ENCODE results near the gene C16orf74. TPM values are rescaled to one million over a fixed set of nuclear protein-coding genes. Genes with fewer than 3 reads are reported as not detected.

Gene C16orf74
- total RNA-seq, 1 experiment from 2014 or later, result 25.9 TPM

GRCh38 chr16:85687651-85688471 lies 63.0 kb downstream of the C16orf74 start:
- DNase-seq (ENCODE audit: low read depth), result no peak
- in situ Hi-C loops (cut with HindIII; ENCODE audit: low pct_unique_long_range_greater_than_20kb, low sequenced_read_pairs), result no loop called here

DNA sequence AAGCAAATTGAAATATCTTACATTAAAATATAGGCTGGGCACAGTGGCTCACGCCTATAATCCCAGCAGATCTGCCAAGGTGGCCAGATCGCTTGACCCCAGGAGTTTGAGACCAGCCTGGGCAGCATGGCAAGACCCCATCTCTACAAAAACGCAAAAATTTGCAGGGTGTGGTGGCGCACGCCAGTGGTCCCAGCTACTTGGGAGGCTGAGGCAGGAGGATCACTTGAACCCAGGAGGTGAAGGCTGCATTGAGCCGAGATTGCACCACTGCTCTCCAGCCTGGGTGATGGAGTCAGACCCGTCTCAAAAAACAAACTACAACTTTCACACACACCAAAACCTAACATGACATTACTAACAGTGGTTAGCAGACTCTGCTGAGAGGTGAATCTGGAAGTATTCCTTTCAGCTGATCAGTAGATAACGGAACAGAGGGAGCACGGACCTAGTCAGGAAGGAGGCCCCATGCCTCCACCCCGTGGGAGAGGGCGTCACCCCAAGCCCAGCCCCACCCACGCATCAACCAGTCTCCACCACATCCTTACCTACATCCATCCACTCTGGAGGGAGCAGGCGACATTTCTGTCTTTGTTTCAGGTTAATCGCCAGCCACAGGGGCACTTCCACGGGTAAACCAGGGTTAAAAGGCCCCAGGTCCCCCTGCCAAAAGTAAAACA lies 63.8 kb downstream of the C16orf74 start:
- in situ Hi-C loops (cut with HindIII; ENCODE audit: low pct_unique_long_range_greater_than_20kb, low sequenced_read_pairs), result no loop called here
- DNase-seq (ENCODE audit: low read depth), result no peak

DNA sequence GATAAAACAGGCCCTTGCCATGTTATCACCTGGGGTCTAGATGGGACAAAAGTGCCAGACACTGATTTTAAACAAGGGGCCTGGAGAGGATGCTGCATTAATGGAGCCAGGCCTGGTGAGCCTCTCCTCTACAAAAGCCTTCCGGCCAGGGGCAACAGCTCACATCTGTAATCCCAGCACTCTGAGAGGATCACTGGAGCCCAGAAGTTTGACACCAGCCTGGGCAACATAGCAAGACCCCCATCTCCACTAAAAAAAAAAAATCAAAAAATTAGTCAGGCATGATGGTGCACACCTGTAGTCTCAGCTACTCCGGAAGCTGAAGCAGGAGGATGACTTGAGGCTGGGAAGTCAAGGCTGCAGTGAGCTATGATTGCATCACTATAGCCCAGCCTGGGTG lies 65.6 kb downstream of the C16orf74 start:
- DNase-seq (ENCODE audit: low read depth), result no peak
- in situ Hi-C loops (cut with HindIII; ENCODE audit: low pct_unique_long_range_greater_than_20kb, low sequenced_read_pairs), result no loop called here

- DNase-seq (ENCODE audit: low read depth), result no peak
- in situ Hi-C loops (cut with HindIII; ENCODE audit: low pct_unique_long_range_greater_than_20kb, low sequenced_read_pairs), result no loop called here
These were observed 67.5 kb downstream of the C16orf74 start for GRCh38 chr16:85683363-85683762.

DNA sequence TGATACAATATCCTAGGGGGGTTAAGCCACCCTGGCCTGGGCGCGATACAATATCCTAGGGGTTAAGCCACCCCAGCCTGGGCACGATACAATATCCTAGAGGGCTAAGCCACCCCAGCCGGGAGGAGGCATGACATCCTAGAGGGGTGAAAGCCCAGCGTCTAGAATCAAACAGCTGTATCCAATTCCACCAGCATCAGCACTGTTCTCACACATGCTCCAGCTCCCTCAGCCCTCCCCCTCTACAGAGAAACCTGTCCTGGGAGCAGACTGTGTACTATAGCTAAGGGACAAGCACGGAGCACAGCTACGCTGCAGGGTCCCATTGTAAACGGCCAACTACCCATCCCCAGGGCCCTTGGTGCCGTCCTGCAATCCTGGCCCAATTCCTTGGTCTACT lies 68.4 kb downstream of the C16orf74 start:
- in situ Hi-C loops (cut with HindIII; ENCODE audit: low pct_unique_long_range_greater_than_20kb, low sequenced_read_pairs), result no loop called here
- DNase-seq (ENCODE audit: low read depth), result no peak

DNA sequence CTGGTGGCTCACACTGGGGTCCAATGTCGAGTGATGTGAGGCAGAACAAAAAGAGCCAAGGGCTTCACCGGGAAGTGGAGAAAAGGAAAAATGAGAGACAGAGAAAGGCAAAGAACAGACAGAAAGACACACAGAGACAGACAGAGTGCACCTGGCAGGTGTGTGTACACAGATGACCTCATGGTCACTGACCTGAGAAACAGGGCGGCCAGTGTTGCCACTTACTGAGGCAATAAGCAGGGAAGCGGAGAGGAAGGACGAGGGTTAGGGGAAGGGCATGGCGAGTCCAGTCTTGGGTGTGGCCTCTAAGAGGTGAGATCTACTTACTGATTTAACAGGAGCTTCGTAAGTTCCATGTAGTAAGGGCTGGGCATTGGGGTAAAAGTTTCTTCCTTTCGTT lies 69.6 kb downstream of the C16orf74 start:
- in situ Hi-C loops (cut with HindIII; ENCODE audit: low pct_unique_long_range_greater_than_20kb, low sequenced_read_pairs), result no loop called here
- DNase-seq (ENCODE audit: low read depth), result no peak

GRCh38 chr16:85680352-85680944 lies 70.4 kb downstream of the C16orf74 start:
- no peak for DNase-seq (ENCODE audit: low read depth)
- in situ Hi-C loops (cut with HindIII; ENCODE audit: low pct_unique_long_range_greater_than_20kb, low sequenced_read_pairs), result no loop called here

- no peak for DNase-seq (ENCODE audit: low read depth)
- in situ Hi-C loops (cut with HindIII; ENCODE audit: low pct_unique_long_range_greater_than_20kb, low sequenced_read_pairs), result no loop called here
These were observed 71.0 kb downstream of the C16orf74 start for GRCh38 chr16:85679870-85680269.

DNA sequence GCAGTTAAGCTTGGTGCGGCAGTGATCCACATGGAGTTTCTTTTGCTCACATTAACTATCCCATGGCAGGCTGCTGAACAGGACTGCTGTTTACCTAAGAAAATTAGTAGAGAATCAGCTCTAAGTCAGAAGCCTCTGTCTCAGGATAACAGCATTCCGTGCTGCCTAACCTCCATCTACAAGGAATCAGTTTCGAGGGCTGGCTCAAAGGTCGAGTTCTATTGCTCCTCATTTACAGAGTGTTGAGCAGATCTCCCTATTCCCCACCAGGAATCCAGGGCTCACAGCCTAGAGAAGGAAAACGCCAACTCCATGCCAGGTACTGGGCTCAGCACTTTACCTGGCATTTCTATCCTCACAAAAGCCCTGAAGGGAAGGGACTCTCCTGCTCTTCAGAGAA lies 72.1 kb downstream of the C16orf74 start:
- no peak for DNase-seq (ENCODE audit: low read depth)
- in situ Hi-C loops (cut with HindIII; ENCODE audit: low pct_unique_long_range_greater_than_20kb, low sequenced_read_pairs), result no loop called here

DNA sequence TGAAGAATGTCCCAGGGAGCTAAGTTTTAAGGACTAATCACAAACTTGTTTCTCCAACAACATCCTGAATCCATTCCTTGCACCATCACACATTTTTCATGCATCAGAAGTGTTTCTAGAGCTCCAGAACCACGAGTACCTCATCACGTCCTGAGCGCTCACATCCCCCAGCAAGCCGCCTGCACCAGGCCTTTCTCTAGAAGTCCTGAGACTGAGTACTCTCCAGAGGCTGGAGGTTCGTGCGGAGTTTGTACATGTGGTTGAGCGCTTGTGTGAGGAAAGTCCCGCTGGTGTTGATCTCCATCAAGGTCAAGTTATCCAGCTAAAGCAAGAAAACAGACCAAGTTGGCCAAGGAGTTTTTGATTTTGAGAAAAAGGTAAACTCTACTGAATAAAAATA lies 72.9 kb downstream of the C16orf74 start:
- DNase-seq (ENCODE audit: low read depth), result no peak
- in situ Hi-C loops (cut with HindIII; ENCODE audit: low pct_unique_long_range_greater_than_20kb, low sequenced_read_pairs), result no loop called here

GRCh38 chr16:85677383-85677967 lies 73.4 kb downstream of the C16orf74 start:
- no peak for DNase-seq (ENCODE audit: low read depth)
- in situ Hi-C loops (cut with HindIII; ENCODE audit: low pct_unique_long_range_greater_than_20kb, low sequenced_read_pairs), result no loop called here

DNA sequence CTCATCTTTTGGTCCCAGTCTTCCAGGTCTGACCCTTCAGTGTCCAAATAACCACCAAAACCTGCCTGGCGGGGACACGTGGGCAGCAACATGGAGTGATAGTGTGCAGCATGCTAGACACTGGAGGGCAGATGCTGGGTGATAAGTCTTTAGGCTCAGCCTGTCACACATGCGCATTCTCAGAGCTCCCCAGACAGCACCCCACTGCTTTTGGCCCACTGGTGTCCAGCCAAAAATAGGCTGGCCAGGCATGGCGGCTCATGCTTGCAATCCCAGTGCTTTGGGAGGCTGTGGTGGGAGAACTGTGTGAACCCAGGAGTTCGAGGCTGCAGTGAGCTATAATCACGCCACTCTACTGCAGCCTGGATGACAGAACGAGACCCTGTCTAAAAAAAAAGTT lies 74.4 kb downstream of the C16orf74 start:
- DNase-seq (ENCODE audit: low read depth), result no peak
- in situ Hi-C loops (cut with HindIII; ENCODE audit: low pct_unique_long_range_greater_than_20kb, low sequenced_read_pairs), result no loop called here

- in situ Hi-C loops (cut with HindIII; ENCODE audit: low pct_unique_long_range_greater_than_20kb, low sequenced_read_pairs), result no loop called here
- DNase-seq (ENCODE audit: low read depth), result peak; percentile 29
These were observed 75.5 kb downstream of the C16orf74 start for GRCh38 chr16:85675251-85675874.

DNA sequence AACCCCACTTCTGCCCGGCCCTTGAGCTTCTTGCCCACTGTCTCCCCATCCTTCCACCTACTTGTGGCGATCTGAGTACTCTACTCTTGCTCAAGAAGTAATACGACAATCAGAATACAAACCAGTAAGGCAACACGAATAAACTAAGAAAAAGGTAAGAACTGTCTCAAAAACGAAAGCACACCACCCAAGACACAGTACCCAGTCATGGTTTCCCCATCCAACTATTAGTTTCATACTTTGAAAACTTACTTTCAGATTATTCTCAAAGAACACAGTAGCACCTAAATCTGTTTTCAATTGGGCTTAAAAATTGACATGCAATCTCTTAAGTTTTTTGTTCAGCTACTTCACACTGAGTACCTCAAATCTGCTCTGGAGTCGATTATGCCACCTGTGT lies 76.1 kb downstream of the C16orf74 start:
- no peak for DNase-seq (ENCODE audit: low read depth)
- in situ Hi-C loops (cut with HindIII; ENCODE audit: low pct_unique_long_range_greater_than_20kb, low sequenced_read_pairs), result no loop called here

- DNase-seq (ENCODE audit: low read depth), result no peak
- in situ Hi-C loops (cut with HindIII; ENCODE audit: low pct_unique_long_range_greater_than_20kb, low sequenced_read_pairs), result no loop called here
These were observed 76.5 kb downstream of the C16orf74 start for GRCh38 chr16:85674418-85674755.

DNA sequence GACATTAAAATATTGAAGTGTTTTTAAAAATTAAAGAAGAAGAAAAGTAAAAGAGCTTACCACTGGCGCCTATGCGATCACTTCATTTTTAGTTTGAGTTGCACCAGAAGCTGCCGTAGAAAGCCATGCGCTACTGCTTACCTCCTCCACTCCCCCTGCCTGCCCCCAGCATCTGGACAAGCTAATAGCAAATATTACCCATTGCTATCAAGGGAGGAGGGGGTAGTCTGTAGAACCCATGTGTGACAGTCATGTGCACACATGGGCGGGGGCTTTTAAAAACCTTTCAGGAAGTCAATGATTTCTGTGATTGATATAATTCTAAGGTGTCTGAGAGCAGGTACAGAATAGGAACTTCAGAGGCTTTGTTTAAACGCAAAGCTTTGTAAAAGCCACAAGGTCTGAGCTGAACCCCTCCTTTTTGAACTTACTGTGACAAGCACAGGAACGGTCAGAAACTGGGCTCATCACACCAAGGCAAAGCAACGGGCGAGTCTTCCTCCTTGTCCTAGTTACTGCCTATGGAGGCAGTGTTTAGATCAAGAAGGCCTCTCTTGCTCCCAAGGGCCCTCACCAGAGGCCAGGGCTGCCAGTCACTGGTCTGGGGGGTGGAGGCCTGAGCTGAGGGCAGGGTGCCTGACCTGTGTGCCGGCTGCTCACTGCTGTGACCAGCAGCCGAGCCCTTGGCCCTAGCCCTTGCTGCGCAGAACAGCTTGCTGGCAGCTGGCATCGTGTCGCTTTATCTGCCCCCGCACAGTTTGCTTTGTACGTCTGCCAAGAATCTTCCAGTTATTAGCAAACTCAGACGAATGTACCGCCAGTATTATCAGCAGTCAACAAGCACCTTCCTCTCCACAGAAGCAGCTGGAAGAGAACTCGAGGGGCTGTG lies 77.1 kb downstream of the C16orf74 start:
- in situ Hi-C loops (cut with HindIII; ENCODE audit: low pct_unique_long_range_greater_than_20kb, low sequenced_read_pairs), result no loop called here
- no peak for DNase-seq (ENCODE audit: low read depth)

- in situ Hi-C loops (cut with HindIII; ENCODE audit: low pct_unique_long_range_greater_than_20kb, low sequenced_read_pairs), result no loop called here
These were observed 80.1 kb downstream of the C16orf74 start for GRCh38 chr16:85670840-85671239.

More at GRCh38 chr16:85670840-85671239, 80.1 kb downstream of the C16orf74 start:
- no peak for DNase-seq (ENCODE audit: low read depth)

All from Caki2 (cell line).